GF-D8 (cell line): ENCODE data around the gene SUPT20HL1.
A peak's percentile ranks its signal among the peaks of the same experiment; 100 is the strongest.

ENCODE experiments used
- DNase-seq: peaks from one replicate; lab custom pipeline; 2025; lab: John Stamatoyannopoulos, UW

Gene SUPT20HL1

GRCh38 chrX:24396236-24396930 lies 35.9 kb downstream of the SUPT20HL1 start:
- peak; percentile 40 for DNase-seq

- no peak for DNase-seq
These were observed 36.5 kb downstream of the SUPT20HL1 start for GRCh38 chrX:24396931-24397279.

GRCh38 chrX:24398766-24399165 lies 38.3 kb downstream of the SUPT20HL1 start:
- no peak for DNase-seq

- DNase-seq = no peak
These were observed 39.1 kb downstream of the SUPT20HL1 start for GRCh38 chrX:24399550-24399949.

GRCh38 chrX:24405959-24406358 lies 45.5 kb downstream of the SUPT20HL1 start:
- DNase-seq = no peak
